ENCODE results near the gene DGLUCY. TPM values are rescaled to one million over a fixed set of nuclear protein-coding genes. Genes with fewer than 3 reads are reported as not detected.

The DGLUCY gene
- total and polyA plus RNA-seq, 2 of the 13 experiments (the other 11 are each of a cell fraction or from before 2014, with no cell fraction given) = 14.8 to 36.3 TPM

DNA sequence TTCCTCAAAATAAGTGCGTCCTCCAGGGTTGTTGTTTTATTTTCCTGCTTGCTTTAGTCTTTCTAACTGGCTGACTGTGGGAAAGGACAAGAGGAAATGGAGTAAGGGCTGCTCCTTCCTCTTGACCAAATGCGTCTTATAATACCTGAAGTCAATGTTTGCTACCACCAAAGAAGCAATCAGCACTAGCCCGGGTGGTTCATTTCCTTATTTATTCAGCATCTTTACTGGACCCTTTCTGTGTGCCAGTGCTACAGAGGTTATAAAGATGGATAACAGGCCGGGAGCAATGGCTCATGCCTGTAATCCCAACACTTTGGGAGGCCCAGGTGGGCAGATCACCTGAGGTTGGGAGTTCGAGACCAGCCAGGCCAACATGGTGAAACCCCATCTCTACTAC lies 38.3 kb upstream of the DGLUCY start:
- H3K4me2 ChIP-seq (ENCODE audit: low read depth, low read length) = no peak overlapping the region
- H2AFZ ChIP-seq (ENCODE audit: low read length) = no peak overlapping the region
- BruUV-seq (replicated peaks) = no TSS peak
- TF ChIP-seq ZFP36 (IDR thresholded peaks at IDR 0.05; ENCODE audit: borderline replicate concordance, low read depth, low read length, partially characterized antibody) (no peak), ZNF251 (CRISPR knock-in tag; IDR thresholded peaks at IDR 0.05) (no peak), MAZ (IDR thresholded peaks at IDR 0.05; ENCODE audit: borderline replicate concordance, low read depth, low read length) (no peak), MAZ (CRISPR knock-in tag; IDR thresholded peaks at IDR 0.05; ENCODE audit: low read depth) (no peak), DMAP1 (CRISPR knock-in tag; IDR thresholded peaks at IDR 0.05) (no peak), ZNF143 (CRISPR knock-in tag; IDR thresholded peaks at IDR 0.05) (no peak), TCF7 (IDR thresholded peaks at IDR 0.05; ENCODE audit: low read depth) (no peak), SNAPC2 (CRISPR knock-in tag; IDR thresholded peaks at IDR 0.05) (no peak), ELF3 (CRISPR knock-in tag; IDR thresholded peaks at IDR 0.05) (no peak), ZNF558 (CRISPR knock-in tag; IDR thresholded peaks at IDR 0.05; ENCODE audit: borderline replicate concordance) (no peak), ZEB1 (IDR thresholded peaks at IDR 0.05; ENCODE audit: insufficient replicate concordance, low read depth) (no peak)
- TF ChIP-seq, protein P1, sequence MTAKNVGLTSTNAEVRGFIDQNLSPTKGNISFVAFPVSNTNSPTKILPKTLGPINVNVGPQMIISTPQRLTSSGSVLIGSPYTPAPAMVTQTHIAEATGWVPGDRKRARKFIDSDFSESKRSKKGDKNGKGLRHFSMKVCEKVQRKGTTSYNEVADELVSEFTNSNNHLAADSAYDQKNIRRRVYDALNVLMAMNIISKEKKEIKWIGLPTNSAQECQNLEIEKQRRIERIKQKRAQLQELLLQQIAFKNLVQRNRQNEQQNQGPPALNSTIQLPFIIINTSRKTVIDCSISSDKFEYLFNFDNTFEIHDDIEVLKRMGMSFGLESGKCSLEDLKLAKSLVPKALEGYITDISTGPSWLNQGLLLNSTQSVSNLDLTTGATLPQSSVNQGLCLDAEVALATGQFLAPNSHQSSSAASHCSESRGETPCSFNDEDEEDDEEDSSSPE (CRISPR knock-in tag; IDR thresholded peaks at IDR 0.05) = no peak
- no peaks in the 10 kb centered on the region for H3K4me1 ChIP-seq (ENCODE audit: insufficient read depth, low read length)
- 66% methylated on average over 5 of the region's 5 CpGs for WGBS (ENCODE audit: low lambda C conversion rate)
- H3K36me3 ChIP-seq (replicated peaks in 1 of 2; ENCODE audit: control insufficient read depth in 1 of 2, insufficient read depth in 2 of 2, low read length in 2 of 2) = no peaks in the 10 kb centered on the region
- ChIA-PET POLR2A (no interaction called here), CTCF (ENCODE audit: low intra/inter-chr PET ratio, low total read pairs) (no interaction called here)
- H3K27me3 ChIP-seq (ENCODE audit: control insufficient read depth in 1 of 2, insufficient read depth in 2 of 2, low read length in 2 of 2) = no peaks in the 10 kb centered on the region; a peak in 1 of 5 replicates
- in situ Hi-C loops (cut with HindIII; ENCODE audit: extremely low pct_ligation_motif_present, low pct_unique_long_range_greater_than_20kb) = no loop called here
- H3K9me3 ChIP-seq (ENCODE audit: low read length) = no peaks in the 10 kb centered on the region
- ATAC-seq (no peak), DNase-seq (ENCODE audit: low spot score) (no peak), FAIRE-seq (no peak)
- H3K9ac ChIP-seq (ENCODE audit: insufficient read depth, low read depth, low read length) = no peak overlapping the region
- no peak overlapping the region for H3K4me3 ChIP-seq (replicated peaks in 1 of 3; ENCODE audit: insufficient read depth in 1 of 3, low read depth in 2 of 3, low read length in 3 of 3)
- H4K20me1 ChIP-seq (ENCODE audit: insufficient read depth, low read length) = no peaks in the 10 kb centered on the region
- no peaks in the 10 kb centered on the region for H3K79me2 ChIP-seq (ENCODE audit: insufficient read depth, low read length)
- no peak overlapping the region for H3K27ac ChIP-seq (ENCODE audit: extremely low read length, insufficient read depth, low read length)
- intact Hi-C loops (cut with micrococcal nuclease; ENCODE audit: unreplicated experiment) = no loop called here

Data from HepG2 (cell line).